ENCODE measurements around the gene PER1.

PER1 gene

DNA sequence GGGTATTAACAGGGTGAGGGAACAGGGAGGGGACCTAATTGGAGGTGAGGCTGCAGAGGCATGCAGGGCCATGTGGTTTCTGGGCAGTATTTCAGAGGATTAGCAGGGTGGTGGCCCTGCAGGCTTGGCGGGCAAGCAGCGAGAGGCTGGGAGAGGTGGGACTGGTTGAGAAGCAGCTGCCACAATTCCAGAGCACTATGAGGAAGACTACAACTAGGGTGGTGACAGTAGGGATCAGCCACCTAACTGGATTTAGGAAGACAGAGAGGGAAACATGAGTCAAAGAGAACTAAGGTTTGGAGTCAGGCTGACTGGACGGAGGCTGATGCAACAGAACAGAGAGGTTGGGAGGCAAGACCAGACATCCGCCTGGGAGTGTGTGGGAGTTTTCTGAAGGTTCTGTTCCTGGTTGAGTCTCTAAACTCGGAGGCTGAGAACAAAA, 46.2 kb downstream of the PER1 start:
- H3K4me3 ChIP-seq (ENCODE audit: low read depth, low read length): no peak overlapping the region
- TF ChIP-seq CTCF (IDR thresholded peaks at IDR 0.05; ENCODE audit: low read depth, low read length, missing control alignments): no peak
- DNase-seq (ENCODE audit: low read depth): no peak
- in situ Hi-C loops (cut with HindIII; ENCODE audit: low sequenced_read_pairs): loop anchor here (25.0 kb wide), 1 partner anchor 206 kb away; the partner anchor contains the start of gene ARHGEF15

DNA sequence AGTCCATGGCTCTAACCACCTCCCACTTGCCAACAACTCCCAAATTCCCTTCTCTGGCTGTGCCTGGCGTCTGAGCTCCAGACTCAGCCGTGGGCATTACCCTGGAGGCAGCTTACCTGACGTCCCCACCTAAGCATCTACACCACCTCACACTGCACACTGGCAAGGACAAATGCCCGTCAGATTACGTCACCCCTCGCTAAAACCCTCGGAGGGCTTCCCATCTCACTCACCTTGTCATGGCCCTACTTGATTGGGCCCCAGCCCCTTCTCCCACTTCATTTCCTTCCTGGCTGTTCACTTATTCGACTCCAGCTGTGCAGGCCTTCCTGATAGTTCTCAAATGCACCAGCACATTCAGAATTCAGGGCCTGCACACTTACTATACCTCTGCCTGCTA, 47.3 kb downstream of the PER1 start:
- TF ChIP-seq CTCF (IDR thresholded peaks at IDR 0.05; ENCODE audit: low read depth, low read length, missing control alignments): no peak
- H3K4me3 ChIP-seq (ENCODE audit: low read depth, low read length): no peak overlapping the region
- in situ Hi-C loops (cut with HindIII; ENCODE audit: low sequenced_read_pairs): loop anchor here (25.0 kb wide), 1 partner anchor 207 kb away; the partner anchor contains the start of gene ARHGEF15
- DNase-seq (ENCODE audit: low read depth): no peak

- in situ Hi-C loops (cut with HindIII; ENCODE audit: low sequenced_read_pairs): loop anchor here (25.0 kb wide), 1 partner anchor 209 kb away; the partner anchor contains the start of gene ARHGEF15
- no peak for TF ChIP-seq CTCF (IDR thresholded peaks at IDR 0.05; ENCODE audit: low read depth, low read length, missing control alignments)
- DNase-seq (ENCODE audit: low read depth): no peak
- no peak overlapping the region for H3K4me3 ChIP-seq (ENCODE audit: low read depth, low read length)
Measured at GRCh38 chr17:8103549-8103948, 48.7 kb downstream of the PER1 start.

DNA sequence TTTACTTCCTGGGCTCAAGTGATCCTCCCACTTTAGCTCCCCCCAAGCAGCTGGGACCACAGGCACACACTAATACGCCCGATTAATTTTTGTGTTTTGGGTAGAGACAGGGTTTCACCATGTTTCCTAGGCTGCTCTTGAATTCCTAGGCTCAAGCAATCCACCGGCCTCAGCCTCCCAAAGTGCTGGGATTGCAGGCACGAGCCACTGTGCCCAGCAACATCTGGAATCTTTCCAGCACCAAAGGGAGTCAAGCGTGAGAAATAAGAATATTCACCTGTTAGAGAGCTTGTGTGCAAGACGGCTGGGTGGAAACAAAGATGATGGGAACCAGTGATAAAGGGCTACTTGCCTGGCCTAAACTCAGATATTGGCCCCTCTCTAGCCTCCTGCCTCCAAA, 50.5 kb downstream of the PER1 start:
- TF ChIP-seq CTCF (IDR thresholded peaks at IDR 0.05; ENCODE audit: low read depth, low read length, missing control alignments): no peak
- in situ Hi-C loops (cut with HindIII; ENCODE audit: low sequenced_read_pairs): loop anchor here (25.0 kb wide), 1 partner anchor 211 kb away; the partner anchor contains the start of gene ARHGEF15
- H3K4me3 ChIP-seq (ENCODE audit: low read depth, low read length): no peak overlapping the region
- DNase-seq (ENCODE audit: low read depth): no peak

DNA sequence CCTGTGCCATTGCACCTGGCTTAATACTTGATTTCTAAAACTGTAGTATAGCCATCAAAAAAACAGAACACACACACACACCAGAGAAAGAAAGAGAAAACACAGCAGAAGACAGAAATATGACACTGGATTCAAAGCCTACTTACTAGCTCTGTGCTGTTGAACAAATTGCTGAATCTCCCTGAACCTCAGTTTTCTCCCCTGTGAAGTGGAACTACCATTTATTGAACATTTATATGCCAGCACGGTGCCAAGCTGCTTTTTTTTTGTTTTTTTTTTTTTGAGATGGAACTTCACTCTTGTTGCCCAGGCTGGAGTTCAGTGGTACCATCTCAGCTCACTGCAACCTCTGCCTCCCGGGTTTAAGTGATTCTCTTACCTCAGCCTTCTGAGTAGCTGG, 51.4 kb downstream of the PER1 start:
- no peak for DNase-seq (ENCODE audit: low read depth)
- TF ChIP-seq CTCF (IDR thresholded peaks at IDR 0.05; ENCODE audit: low read depth, low read length, missing control alignments): no peak
- in situ Hi-C loops (cut with HindIII; ENCODE audit: low sequenced_read_pairs): loop anchor here (25.0 kb wide), 1 partner anchor 212 kb away; the partner anchor contains the start of gene ARHGEF15
- no peak overlapping the region for H3K4me3 ChIP-seq (ENCODE audit: low read depth, low read length)

DNA sequence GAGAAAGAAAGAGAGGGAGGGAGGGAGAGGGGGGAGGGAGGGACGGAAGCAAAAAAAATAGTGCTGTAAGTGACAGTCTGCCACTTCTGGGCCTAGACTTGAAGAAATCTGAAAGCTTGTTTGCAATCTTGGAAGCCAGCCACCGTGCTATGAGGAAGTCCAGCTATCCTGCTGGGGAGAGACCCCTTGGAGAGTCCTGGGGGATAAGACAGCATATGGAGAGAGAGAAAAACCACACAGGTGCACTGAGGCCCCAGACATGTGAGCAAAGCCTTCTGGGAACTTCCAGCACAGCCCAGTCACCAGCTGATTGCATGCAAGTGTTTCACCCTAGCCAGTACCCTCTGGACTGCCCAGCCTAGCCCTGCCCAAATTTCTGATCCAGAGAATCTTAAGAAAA, 52.1 kb downstream of the PER1 start:
- no peak overlapping the region for H3K4me3 ChIP-seq (ENCODE audit: low read depth, low read length)
- DNase-seq (ENCODE audit: low read depth): no peak
- no peak for TF ChIP-seq CTCF (IDR thresholded peaks at IDR 0.05; ENCODE audit: low read depth, low read length, missing control alignments)
- in situ Hi-C loops (cut with HindIII; ENCODE audit: low sequenced_read_pairs): loop anchor here (25.0 kb wide), 1 partner anchor 212 kb away; the partner anchor contains the start of gene ARHGEF15
